ENCODE data around the gene LYPD4. TPM values are rescaled to one million over a fixed set of nuclear protein-coding genes. Genes with fewer than 3 reads are reported as not detected.

Gene LYPD4
- total and polyA plus RNA-seq, 2 donors (not counting 1 experiment from before 2014, with no cell fraction given), result not detected

- Histone ChIP-seq H4K20me1 (ENCODE audit: control insufficient read depth, insufficient read depth, low read length, poor library complexity, severe bottlenecking) (peaks cover 38% of the 10 kb centered on the region), H3K4me2 (replicated peaks; ENCODE audit: low read depth, low read length, poor library complexity, severe bottlenecking) (peak overlapping the region; percentile 94), H3K36me3 (replicated peaks in 1 of 2; ENCODE audit: control extremely low read depth in 1 of 2, control insufficient read depth in 1 of 2, extremely low read depth in 1 of 2, insufficient read depth in 2 of 2, low read length in 1 of 2) (peaks cover 2 to 35% of the 10 kb centered on the region in 2 experiments), H3K4me3 (ENCODE audit: control extremely low read depth in 1 of 5, extremely low read depth in 1 of 5, insufficient read depth in 1 of 5, low read depth in 2 of 5, low read length in 4 of 5) (peak overlapping the region in 4 of 5 experiments; percentile 75 to 96 (median 75)), H3K27ac (ENCODE audit: low read length in 2 of 2) (peak overlapping the region in 1 of 2 donors; percentile 94), H3K79me2 (ENCODE audit: control insufficient read depth, insufficient read depth, low read length) (peaks cover 42% of the 10 kb centered on the region), H3K4me1 (ENCODE audit: control insufficient read depth in 2 of 2, insufficient read depth in 2 of 2, low read length in 2 of 2) (peaks cover 35 to 42% of the 10 kb centered on the region in 2 donors), H3K27me3 (replicated peaks in 1 of 4; ENCODE audit: control extremely low read depth in 1 of 4, control insufficient read depth in 3 of 4, insufficient read depth in 4 of 4, low read length in 3 of 4) (no peaks in the 10 kb centered on the region), H2AFZ (ENCODE audit: insufficient read depth, low read depth, low read length, poor library complexity, severe bottlenecking) (peak overlapping the region; percentile 81), H3K9ac (ENCODE audit: low read length) (peak overlapping the region; percentile 93), H3K9me3 (ENCODE audit: control extremely low read depth in 1 of 3, control insufficient read depth in 2 of 3, insufficient read depth in 1 of 3, low read length in 2 of 3) (no peaks in the 10 kb centered on the region)
- no peak for DNase-seq
- CTCF ChIA-PET, result interaction anchor here (0.5 to 5.9 kb wide), 22 partner anchors 8 to 1150 kb away, joined by 3 to 83 read pairs (median 7); partner anchors contain the start of genes ARHGEF1, CD79A and RABAC1
- Mint-ChIP-seq H3K27ac (peak overlapping the region; percentile 97), H3K27me3 (no peaks in the 10 kb centered on the region), H3K9me3 (ENCODE audit: insufficient read depth) (no peaks in the 10 kb centered on the region), H3K4me3 (peak overlapping the region; percentile 92), H3K4me1 (peaks cover 39% of the 10 kb centered on the region)
- no peak for TF ChIP-seq CTCF (IDR thresholded peaks at IDR 0.05)
- TF ChIP-seq EZH2 (IDR thresholded peaks at IDR 0.05; ENCODE audit: borderline replicate concordance, insufficient read depth, low read depth, low read length, poor library complexity, severe bottlenecking), result no peak
- intact Hi-C loops (cut with micrococcal nuclease), result loop anchor here (1.0 kb wide), 5 partner anchors 25 to 466 kb away; partner anchors contain the start of gene MEGF8
- WGBS (ENCODE audit: insufficient coverage), result 1% methylated on average over 6 of the region's 8 CpGs
- POLR2A ChIA-PET, result interaction anchor here (0.7 to 2.8 kb wide), 13 partner anchors 11 to 596 kb away, joined by 4 to 57 read pairs (median 13); partner anchors contain the start of genes ARHGEF1, CD79A, HNRNPUL1 and RABAC1
- ATAC-seq (ENCODE audit: low read depth), result no peak
Observed at GRCh38 chr19:41859213-41859617, 14.7 kb upstream of the LYPD4 start.

GRCh38 chr19:41853768-41854167, 9.3 kb upstream of the LYPD4 start:
- ChIA-PET POLR2A (no interaction called here), CTCF (interaction anchor here (1.0 to 2.2 kb wide), 5 partner anchors 18 to 175 kb away, joined by 3 to 10 read pairs (median 3); no protein-coding TSS in a partner anchor)
- 75% methylated on average over 1 of the region's 2 CpGs for WGBS (ENCODE audit: insufficient coverage)
- Mint-ChIP-seq H3K4me3 (no peak overlapping the region), H3K27ac (no peak overlapping the region), H3K9me3 (ENCODE audit: insufficient read depth) (no peaks in the 10 kb centered on the region), H3K27me3 (peaks cover 4% of the 10 kb centered on the region), H3K4me1 (no peaks in the 10 kb centered on the region)
- Histone ChIP-seq H3K4me2 (replicated peaks; ENCODE audit: low read depth, low read length, poor library complexity, severe bottlenecking) (no peak overlapping the region), H2AFZ (ENCODE audit: insufficient read depth, low read depth, low read length, poor library complexity, severe bottlenecking) (no peak overlapping the region), H3K9me3 (ENCODE audit: control extremely low read depth in 1 of 3, control insufficient read depth in 2 of 3, insufficient read depth in 1 of 3, low read length in 2 of 3) (no peaks in the 10 kb centered on the region), H3K4me1 (ENCODE audit: control insufficient read depth in 2 of 2, insufficient read depth in 2 of 2, low read length in 2 of 2) (no peaks in the 10 kb centered on the region), H3K4me3 (ENCODE audit: control extremely low read depth in 1 of 5, extremely low read depth in 1 of 5, insufficient read depth in 1 of 5, low read depth in 2 of 5, low read length in 4 of 5) (no peak overlapping the region), H3K9ac (ENCODE audit: low read length) (no peak overlapping the region), H3K27ac (ENCODE audit: low read length in 2 of 2) (no peak overlapping the region), H3K79me2 (ENCODE audit: control insufficient read depth, insufficient read depth, low read length) (no peaks in the 10 kb centered on the region), H3K36me3 (replicated peaks in 1 of 2; ENCODE audit: control extremely low read depth in 1 of 2, control insufficient read depth in 1 of 2, extremely low read depth in 1 of 2, insufficient read depth in 2 of 2, low read length in 1 of 2) (no peaks in the 10 kb centered on the region), H4K20me1 (ENCODE audit: control insufficient read depth, insufficient read depth, low read length, poor library complexity, severe bottlenecking) (no peaks in the 10 kb centered on the region), H3K27me3 (replicated peaks in 1 of 4; ENCODE audit: control extremely low read depth in 1 of 4, control insufficient read depth in 3 of 4, insufficient read depth in 4 of 4, low read length in 3 of 4) (no peaks in the 10 kb centered on the region)
- TF ChIP-seq CTCF (IDR thresholded peaks at IDR 0.05) (no peak), EZH2 (IDR thresholded peaks at IDR 0.05; ENCODE audit: borderline replicate concordance, insufficient read depth, low read depth, low read length, poor library complexity, severe bottlenecking) (no peak)
- intact Hi-C loops (cut with micrococcal nuclease), result no loop called here
- DNase-seq, result no peak
- no peak for ATAC-seq (ENCODE audit: low read depth)
